NOMO-1 treated with dmso at 0.1 percent for 144 hours (cell line): ENCODE results near the gene ABCA5.
"Not testable (repeated sequence)": the region's sequence is repeated elsewhere in the genome, so short reads cannot be mapped to it uniquely, and the experiment has no call there.

ENCODE experiments used
- DNase-seq: peaks from one replicate; lab custom pipeline; 2025; ENCODE audit not compliant: unreplicated experiment; lab: John Stamatoyannopoulos, UW

Gene ABCA5

GRCh38 chr17:69333561-69333960 is 6.6 kb upstream of the ABCA5 start:
- DNase-seq, result no peak

DNA sequence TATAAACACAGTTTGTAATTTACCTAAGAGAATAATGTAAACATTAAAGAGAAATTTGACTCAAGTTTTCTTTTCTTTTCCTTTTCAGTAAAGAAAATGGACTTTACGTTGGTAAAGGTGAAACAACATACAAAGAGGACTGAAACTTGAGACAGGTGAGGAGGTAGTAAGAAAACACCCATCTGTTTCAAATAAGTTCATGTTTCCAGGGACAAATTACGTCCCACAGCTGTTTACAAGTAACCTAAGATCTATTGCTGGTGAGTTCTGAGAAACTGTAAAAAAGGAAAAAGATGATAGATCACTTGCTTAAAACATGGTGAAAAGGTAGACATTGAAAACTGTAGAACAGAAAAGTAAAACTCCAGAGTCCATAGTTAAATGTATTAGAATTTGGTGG is 4.8 kb upstream of the ABCA5 start:
- no peak for DNase-seq

- no peak for DNase-seq
Measured at GRCh38 chr17:69326377-69327059, 415 bp downstream of the ABCA5 start.

- DNase-seq, result no peak
Measured at GRCh38 chr17:69325518-69326376, 1.2 kb downstream of the ABCA5 start.

- DNase-seq, result peak; percentile 30
Measured at GRCh38 chr17:69323806-69324205, 3.1 kb downstream of the ABCA5 start.

- DNase-seq, result no peak
Measured at GRCh38 chr17:69320908-69321238, 6.1 kb downstream of the ABCA5 start.

- DNase-seq, result no peak
Measured at GRCh38 chr17:69320210-69320907, 6.6 kb downstream of the ABCA5 start.

- DNase-seq, result no peak
Measured at GRCh38 chr17:69317625-69318024, 9.3 kb downstream of the ABCA5 start.

- DNase-seq, result no peak
Measured at GRCh38 chr17:69314246-69315065, 12.5 kb downstream of the ABCA5 start.

- no peak for DNase-seq
Measured at GRCh38 chr17:69305177-69305576, 21.8 kb downstream of the ABCA5 start.

DNA sequence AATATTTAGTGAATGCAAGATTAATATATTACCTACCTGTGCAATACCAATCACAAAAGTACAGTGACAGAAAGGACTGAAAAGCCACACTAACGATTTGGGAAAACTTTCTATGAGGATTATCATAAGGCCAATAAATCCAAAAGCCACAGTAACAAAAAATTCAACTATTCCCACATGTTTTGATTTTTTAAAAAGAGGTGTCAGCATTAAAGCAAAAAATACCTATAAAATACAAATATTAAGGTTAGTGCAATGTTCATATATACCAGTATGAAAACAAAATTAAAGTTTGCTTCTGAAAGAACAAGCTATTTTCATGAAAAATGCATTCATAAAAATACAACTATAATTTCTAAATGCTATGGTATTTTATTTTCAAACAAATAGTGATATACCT is 24.3 kb downstream of the ABCA5 start:
- no peak for DNase-seq

DNA sequence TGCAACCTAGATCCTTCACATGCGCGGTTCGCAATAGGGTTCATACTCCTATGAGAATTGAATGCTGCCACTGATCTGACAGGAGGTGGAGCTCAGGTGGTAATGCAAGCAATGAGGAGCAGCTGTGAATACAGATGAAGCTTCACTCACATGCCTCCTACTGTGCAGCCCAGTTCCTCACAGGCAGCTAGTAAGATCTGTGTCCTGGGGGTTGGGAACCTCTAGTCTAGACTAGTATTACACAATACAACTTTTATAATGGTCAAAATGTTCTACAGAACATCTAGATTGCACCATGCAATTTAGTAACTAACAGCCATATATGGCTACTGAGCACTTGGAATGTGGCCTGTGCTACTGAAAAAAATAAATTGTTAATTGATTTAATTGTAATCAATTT is 26.7 kb downstream of the ABCA5 start:
- no peak for DNase-seq

GRCh38 chr17:69298120-69298722 is 28.7 kb downstream of the ABCA5 start:
- DNase-seq, result not testable (repeated sequence)

DNA sequence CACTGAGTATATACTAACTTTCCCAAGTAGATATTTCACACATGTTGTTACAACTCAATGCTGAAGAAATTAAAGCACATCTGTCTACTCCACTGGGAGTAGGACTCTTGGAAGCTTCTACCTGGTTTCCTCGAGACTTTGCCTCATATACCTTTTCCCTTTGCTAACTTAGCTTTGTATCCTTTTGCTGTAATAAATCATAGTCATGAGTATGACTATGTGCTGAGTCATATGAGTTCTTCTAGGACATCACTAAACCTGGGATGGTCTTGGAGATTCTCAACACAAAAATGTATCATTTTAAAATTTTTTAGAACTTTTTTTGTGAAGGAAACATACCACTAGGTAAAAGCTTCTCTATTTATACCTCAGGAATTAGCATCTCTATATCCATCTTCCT is 39.8 kb downstream of the ABCA5 start:
- DNase-seq, result no peak

DNA sequence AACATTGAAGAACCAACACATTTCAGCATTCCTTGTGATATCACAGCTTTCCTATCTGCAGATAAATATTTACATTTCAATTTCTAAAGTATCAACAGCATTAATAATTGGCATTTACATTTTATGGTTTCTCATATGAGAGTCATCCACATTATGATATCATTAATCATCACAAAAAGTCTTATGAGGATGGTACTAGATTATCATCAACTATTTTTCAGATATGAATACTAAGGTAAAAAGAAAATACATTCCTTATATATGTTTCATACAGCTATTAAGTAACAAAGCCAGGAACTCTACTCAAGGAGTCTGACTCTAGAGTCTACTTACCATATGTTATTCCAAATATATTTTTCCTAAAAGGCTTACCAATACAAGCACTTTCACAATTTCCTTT is 40.7 kb downstream of the ABCA5 start:
- DNase-seq, result no peak

DNA sequence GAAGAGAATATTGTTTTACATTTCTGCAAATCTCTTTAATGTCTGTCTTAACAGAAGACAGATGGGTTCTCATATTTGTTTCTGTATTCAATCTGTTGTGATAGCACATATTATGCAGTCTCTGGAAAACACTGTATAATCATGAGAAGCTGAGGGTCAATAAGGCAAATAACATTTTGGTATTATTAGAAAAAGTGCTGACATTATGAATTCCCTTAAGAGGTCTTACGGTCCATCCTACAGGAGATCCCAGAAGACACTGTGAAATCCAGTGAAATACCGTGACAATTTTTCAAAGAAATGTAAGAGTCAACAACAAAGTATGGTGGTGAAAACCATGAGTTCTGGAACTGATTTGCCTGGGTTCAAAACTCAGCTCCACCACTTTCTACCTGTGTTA is 42.3 kb downstream of the ABCA5 start:
- no peak for DNase-seq

- no peak for DNase-seq
Measured at GRCh38 chr17:69282002-69282401, 44.9 kb downstream of the ABCA5 start.

DNA sequence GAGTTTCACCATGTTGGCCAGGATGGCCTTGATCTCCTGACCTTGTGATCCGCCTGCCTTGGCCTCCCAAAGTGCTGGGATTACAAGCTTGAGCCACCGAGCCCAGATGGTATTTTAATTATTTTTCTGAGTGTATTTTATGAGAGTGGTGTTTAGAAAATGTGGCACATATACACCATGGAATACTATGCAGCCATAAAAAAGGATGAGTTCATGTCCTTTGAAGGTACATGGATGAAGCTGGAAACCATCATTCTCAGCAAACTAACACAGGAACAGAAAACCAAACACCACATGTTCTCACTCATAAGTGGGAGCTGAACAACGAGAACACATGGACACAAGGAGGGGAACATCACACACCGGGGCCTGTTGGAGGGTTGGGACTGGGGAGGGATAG is 50.7 kb downstream of the ABCA5 start:
- not testable (repeated sequence) for DNase-seq

DNA sequence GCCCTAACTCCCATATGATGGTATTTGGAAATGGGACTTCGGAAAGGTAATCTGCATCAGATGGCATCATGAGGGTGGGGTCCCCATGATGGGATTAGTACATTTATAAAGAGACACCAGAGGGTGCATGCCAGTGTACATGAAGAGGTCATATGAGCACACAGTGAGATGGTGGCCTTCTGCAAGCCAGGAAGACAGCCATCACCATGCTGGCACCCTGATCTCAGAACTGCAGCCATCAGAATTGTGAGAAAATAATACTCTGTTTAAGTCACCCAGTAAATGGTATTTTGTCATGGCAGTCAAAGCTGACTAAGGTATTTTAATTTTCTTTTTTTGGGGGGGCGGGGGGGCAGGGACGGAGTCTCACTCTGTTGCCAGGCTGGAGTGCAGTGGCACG is 51.2 kb downstream of the ABCA5 start:
- no peak for DNase-seq

GRCh38 chr17:69271023-69271422 is 55.9 kb downstream of the ABCA5 start:
- DNase-seq, result no peak
